ENCODE results near the gene GNAQ. TPM values are rescaled to one million over a fixed set of nuclear protein-coding genes. Genes with fewer than 3 reads are reported as not detected.
"Not testable (repeated sequence)": the region's sequence is repeated elsewhere in the genome, so short reads cannot be mapped to it uniquely, and the experiment has no call there.

Gene GNAQ
- total RNA-seq, 1 donor from 2014 or later, result 46.7 TPM

DNA sequence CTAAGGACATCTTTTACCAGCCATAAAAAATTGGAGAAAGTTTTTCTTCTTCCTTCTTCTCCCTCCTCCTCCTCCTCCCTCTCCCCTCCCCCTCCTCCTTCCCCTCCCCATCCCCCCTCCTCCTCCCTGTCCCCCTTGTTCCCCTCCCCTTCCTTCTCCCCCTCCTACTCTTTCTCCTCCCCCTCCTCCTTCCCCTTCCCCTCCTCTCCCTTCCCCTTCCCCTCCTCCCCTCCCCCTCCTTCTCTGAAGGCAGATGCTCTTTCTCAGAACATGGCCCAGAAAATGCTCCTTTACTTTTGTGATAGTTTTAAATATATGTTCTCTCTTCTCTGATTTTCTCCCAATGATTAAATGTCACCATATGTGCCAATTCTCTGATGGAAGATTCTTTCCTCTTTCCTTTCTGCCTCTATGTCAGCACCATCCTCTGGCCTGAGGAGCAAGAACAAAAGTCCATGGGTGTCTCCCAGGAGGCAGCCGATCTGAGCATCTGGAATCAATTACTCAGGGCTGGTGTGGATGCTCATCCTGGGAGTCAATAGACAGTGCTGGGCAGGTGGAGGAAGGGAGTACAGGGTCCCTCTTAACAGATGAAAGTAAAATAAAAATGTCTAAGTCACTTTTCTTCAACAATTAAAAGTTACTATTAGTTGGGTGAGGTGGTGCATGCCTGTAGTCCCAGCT, 320.5 kb downstream of the GNAQ start:
- no peaks in the 10 kb centered on the region for H3K27me3 Mint-ChIP-seq
- H3K9me3 Mint-ChIP-seq, result peaks cover 12% of the 10 kb centered on the region
- no peak for DNase-seq (ENCODE audit: extremely low spot score, unreplicated experiment)
- no peak overlapping the region for H3K4me3 Mint-ChIP-seq
- no peaks in the 10 kb centered on the region for H3K36me3 Mint-ChIP-seq
- TF ChIP-seq, protein P1, sequence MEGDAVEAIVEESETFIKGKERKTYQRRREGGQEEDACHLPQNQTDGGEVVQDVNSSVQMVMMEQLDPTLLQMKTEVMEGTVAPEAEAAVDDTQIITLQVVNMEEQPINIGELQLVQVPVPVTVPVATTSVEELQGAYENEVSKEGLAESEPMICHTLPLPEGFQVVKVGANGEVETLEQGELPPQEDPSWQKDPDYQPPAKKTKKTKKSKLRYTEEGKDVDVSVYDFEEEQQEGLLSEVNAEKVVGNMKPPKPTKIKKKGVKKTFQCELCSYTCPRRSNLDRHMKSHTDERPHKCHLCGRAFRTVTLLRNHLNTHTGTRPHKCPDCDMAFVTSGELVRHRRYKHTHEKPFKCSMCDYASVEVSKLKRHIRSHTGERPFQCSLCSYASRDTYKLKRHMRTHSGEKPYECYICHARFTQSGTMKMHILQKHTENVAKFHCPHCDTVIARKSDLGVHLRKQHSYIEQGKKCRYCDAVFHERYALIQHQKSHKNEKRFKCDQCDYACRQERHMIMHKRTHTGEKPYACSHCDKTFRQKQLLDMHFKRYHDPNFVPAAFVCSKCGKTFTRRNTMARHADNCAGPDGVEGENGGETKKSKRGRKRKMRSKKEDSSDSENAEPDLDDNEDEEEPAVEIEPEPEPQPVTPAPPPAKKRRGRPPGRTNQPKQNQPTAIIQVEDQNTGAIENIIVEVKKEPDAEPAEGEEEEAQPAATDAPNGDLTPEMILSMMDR (conservative IDR thresholded peaks at IDR 0.05), result no peak
- no peak overlapping the region for H3K27ac Mint-ChIP-seq
- H3K4me1 Mint-ChIP-seq (ENCODE audit: unreplicated experiment), result peaks cover 29% of the 10 kb centered on the region

DNA sequence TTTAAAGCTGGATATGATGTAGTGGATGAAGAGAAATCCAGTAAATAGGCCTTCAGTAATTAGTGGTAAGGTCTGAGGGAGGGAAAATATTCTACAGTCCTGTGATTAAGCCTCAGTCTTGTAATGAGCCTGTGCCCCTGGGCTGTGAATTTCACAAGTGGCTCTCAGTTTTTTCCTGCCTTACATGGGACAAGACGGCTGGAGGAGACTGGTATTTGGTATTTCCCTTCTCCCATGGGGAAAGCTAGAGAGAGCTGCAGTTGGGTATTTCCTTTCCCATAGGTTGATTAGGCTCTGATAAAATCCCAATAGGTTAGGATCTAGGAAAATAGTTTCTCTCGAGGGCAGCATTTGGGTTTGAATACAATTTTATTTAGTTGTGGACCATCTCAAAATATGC, 321.3 kb downstream of the GNAQ start:
- Mint-ChIP-seq H3K4me1 (ENCODE audit: unreplicated experiment) (peaks cover 29% of the 10 kb centered on the region), H3K4me3 (no peak overlapping the region), H3K9me3 (peaks cover 12% of the 10 kb centered on the region), H3K27ac (no peak overlapping the region), H3K36me3 (no peaks in the 10 kb centered on the region), H3K27me3 (no peaks in the 10 kb centered on the region)
- TF ChIP-seq, protein P1 (conservative IDR thresholded peaks at IDR 0.05), result no peak
- no peak for DNase-seq (ENCODE audit: extremely low spot score, unreplicated experiment)

DNA sequence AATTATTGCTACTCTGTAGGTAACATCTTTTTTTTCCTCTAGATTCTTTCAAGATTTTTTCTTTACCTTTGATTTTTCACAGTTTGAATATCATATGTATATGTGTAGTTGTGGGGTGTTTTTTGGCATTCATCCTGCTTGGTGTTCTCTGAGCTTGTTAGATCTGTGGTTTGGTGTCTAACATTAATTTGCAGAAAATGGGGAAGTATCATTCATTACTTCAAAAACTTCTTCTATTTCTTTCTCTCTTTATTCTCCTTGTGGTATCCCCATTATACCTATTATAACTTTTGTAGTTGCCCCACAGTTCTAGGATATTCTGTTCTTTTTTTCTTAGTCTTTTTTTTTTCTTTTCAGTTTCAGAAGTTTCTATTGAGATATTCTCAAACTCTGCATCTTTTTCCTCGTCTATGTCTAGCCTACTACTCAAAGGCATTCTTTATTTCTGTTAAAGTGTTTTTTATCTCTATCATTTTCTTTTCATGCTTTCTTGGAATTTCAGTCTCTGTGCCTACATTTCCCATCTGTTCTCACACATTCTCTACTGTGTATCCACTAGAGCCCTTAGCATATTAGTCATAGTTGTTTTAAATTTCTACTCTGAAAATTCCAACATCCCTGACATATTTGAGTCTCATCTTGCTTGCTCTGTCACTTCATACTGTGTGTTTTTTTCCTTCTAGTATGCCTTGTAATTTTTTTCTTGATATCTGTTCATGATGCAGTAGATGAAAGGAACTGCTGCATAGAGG, 323.4 kb downstream of the GNAQ start:
- H3K27me3 Mint-ChIP-seq, result no peaks in the 10 kb centered on the region
- H3K4me3 Mint-ChIP-seq, result no peak overlapping the region
- H3K27ac Mint-ChIP-seq, result no peak overlapping the region
- no peaks in the 10 kb centered on the region for H3K36me3 Mint-ChIP-seq
- H3K9me3 Mint-ChIP-seq, result peaks cover 12% of the 10 kb centered on the region
- DNase-seq (ENCODE audit: extremely low spot score, unreplicated experiment), result no peak
- TF ChIP-seq, protein P1 (conservative IDR thresholded peaks at IDR 0.05), result no peak
- peaks cover 11% of the 10 kb centered on the region for H3K4me1 Mint-ChIP-seq (ENCODE audit: unreplicated experiment)

DNA sequence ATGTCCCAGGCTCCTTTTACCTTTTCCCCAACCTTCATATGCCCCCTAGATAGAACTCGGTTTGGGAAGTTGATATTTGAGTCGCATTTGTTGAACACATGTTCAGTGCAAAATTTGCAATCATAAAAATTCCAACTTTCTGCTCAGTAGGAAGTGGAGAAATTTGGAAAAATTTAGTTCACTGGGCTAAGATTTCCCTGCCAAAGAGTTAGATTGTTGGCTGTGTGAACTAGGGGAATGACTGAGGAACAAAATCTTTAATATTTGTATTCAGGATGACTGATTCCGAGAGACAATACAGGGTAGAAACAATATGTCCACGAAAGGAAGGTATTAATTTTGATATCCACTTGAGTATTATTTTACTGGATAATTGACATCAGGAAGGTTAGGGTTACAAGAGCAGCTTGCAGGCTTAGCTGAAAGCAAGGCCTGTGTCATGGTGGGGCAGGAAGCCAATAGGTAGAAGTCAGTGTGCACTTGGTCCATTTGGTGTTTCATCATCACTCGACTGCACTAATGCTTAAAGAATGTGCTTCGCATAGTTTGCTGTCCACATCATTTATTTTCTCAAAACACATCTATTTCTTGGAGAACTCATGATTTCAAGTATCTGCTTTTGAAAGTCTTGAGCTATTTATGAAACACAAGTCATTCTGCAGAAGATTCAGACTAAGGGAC, 324.1 kb downstream of the GNAQ start:
- H3K4me1 Mint-ChIP-seq (ENCODE audit: unreplicated experiment), result peaks cover 5% of the 10 kb centered on the region
- no peaks in the 10 kb centered on the region for H3K27me3 Mint-ChIP-seq
- H3K4me3 Mint-ChIP-seq, result no peak overlapping the region
- no peak overlapping the region for H3K27ac Mint-ChIP-seq
- peaks cover 12% of the 10 kb centered on the region for H3K9me3 Mint-ChIP-seq
- DNase-seq (ENCODE audit: extremely low spot score, unreplicated experiment), result no peak
- TF ChIP-seq, protein P1 (conservative IDR thresholded peaks at IDR 0.05), result no peak
- no peaks in the 10 kb centered on the region for H3K36me3 Mint-ChIP-seq

DNA sequence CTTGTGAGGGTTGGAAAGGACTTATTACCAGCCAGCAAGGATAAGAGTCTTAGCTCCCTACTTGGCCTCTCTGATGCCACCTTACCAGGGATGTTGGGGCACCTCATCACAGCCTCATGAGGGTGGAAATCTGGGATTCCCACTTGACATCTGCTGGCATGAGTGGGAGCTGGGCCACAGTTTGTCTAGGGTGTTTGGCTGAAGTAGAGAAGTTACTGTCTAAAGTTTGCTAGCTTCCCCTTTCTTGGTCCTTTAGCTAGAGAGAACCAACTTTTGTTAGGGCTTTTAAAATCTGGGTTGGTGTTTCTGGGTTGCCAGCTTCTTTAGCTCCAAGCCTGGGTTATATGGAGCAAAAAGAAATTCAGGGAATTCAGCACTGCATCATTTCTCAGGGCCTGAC, 326.0 kb downstream of the GNAQ start:
- H3K27me3 Mint-ChIP-seq, result no peaks in the 10 kb centered on the region
- TF ChIP-seq, protein P1 (conservative IDR thresholded peaks at IDR 0.05), result no peak
- no peak for DNase-seq (ENCODE audit: extremely low spot score, unreplicated experiment)
- no peak overlapping the region for H3K4me3 Mint-ChIP-seq
- H3K9me3 Mint-ChIP-seq, result peaks cover 12% of the 10 kb centered on the region
- peaks cover 5% of the 10 kb centered on the region for H3K4me1 Mint-ChIP-seq (ENCODE audit: unreplicated experiment)
- H3K36me3 Mint-ChIP-seq, result no peaks in the 10 kb centered on the region
- H3K27ac Mint-ChIP-seq, result no peak overlapping the region

DNA sequence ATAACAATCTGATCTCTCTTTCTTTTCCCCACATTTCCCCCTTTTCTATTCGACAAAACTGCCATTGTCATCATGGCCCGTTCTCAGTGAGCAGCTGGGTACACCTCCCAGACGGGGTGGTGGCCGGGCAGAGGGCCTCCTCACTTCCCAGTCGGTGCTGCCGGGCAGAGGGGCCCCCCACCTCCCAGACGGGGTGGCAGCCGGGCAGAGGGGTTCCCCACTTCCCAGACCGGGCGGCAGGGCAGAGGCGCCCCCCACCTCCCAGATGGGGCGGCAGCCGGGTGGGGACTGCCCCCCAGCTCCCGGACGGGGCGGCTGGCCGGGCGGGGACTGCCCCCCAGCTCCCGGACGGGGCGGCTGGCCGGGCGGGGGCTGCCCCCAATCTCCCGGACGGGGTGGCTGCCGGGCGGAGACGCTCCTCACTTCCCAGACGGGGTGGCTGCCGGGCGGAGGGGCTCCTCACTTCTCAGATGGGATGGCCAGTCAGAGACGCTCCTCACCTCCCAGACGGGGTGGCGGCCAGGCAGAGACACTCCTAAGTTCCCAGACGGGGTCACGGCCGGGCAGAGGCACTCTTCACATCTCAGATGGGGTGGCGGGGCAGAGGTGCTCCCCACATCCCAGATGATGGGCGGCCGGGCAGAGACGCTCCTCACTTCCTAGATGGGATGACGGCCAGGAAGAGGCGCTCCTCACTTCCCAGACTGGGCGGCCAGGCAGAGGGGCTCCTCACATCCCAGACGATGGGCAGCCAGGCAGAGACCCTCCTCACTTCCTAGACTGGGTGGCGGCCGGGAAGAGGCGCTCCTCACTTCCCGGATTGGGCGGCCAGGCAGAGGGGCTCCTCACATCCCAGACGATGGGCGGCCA, 328.9 kb downstream of the GNAQ start:
- not testable (repeated sequence) for H3K4me1 Mint-ChIP-seq (ENCODE audit: unreplicated experiment); H3K4me3 Mint-ChIP-seq; H3K27me3 Mint-ChIP-seq; DNase-seq (ENCODE audit: extremely low spot score, unreplicated experiment); H3K9me3 Mint-ChIP-seq; H3K36me3 Mint-ChIP-seq; H3K27ac Mint-ChIP-seq

Measured in type B pancreatic cell (in vitro differentiated cells).